Kidney capillary endothelial cell (primary cell): ENCODE results near the gene RAPGEF3.
A peak's percentile ranks its signal among the peaks of the same experiment; 100 is the strongest.

Experiments used
- DNase-seq: peaks from one replicate; pipeline ENCODE4 v3.0.0-alpha.2; 2018; ENCODE audit warnings: low spot score

Gene RAPGEF3

GRCh38 chr12:47686645-47687240, 71.9 kb downstream of the RAPGEF3 start:
- peak; percentile 23 for DNase-seq
